ENCODE results near the gene SPATA13.

- TF ChIP-seq CTCF (IDR thresholded peaks at IDR 0.05) (no peak), POLR2A (IDR thresholded peaks at IDR 0.05) (no peak)
Observed at GRCh38 chr13:24129914-24130774, 30.4 kb upstream of the SPATA13 start.

All from uterus (tissue), 2 donors.